Subcutaneous abdominal adipose tissue (tissue), 5 donors: ENCODE results near the gene ANKH.

Source experiments
- H3K27ac ChIP-seq: one replicate; pipeline ENCODE4 v1.7.0; 2013; ENCODE audit warnings: low read depth, mild to moderate bottlenecking, inconsistent platforms, low read length, moderate library complexity
- H3K27me3 ChIP-seq, 5 donors: one replicate each; pipeline ENCODE4 v1.7.0; 2013; ENCODE audit warnings: low read length in 5 of 5, inconsistent platforms in 1 of 5; ENCODE audit not compliant: control insufficient read depth in 5 of 5, insufficient read depth in 4 of 5
- H3K36me3 ChIP-seq, 5 donors: one replicate each; pipeline ENCODE4 v1.7.0; 2013; ENCODE audit warnings: low read length in 5 of 5; ENCODE audit not compliant: control insufficient read depth in 5 of 5, insufficient read depth in 5 of 5
- H3K4me1 ChIP-seq, 5 donors: one replicate each; pipeline ENCODE4 v1.7.0; 2013; ENCODE audit warnings: low read length in 5 of 5, mild to moderate bottlenecking in 3 of 5, moderate library complexity in 1 of 5; ENCODE audit not compliant: control insufficient read depth in 5 of 5, insufficient read depth in 5 of 5
- H3K4me3 ChIP-seq, 5 donors: one replicate each; pipeline ENCODE4 v1.7.0; 2013; ENCODE audit warnings: low read length in 5 of 5, low read depth in 1 of 5
- H3K9ac ChIP-seq, 5 donors: one replicate each; pipeline ENCODE4 v1.7.0; 2013; ENCODE audit warnings: low read length in 5 of 5, mild to moderate bottlenecking in 4 of 5, moderate library complexity in 3 of 5
- H3K9me3 ChIP-seq, 5 donors: one replicate each; pipeline ENCODE4 v1.7.0; 2013; ENCODE audit warnings: low read length in 5 of 5; ENCODE audit not compliant: control insufficient read depth in 5 of 5
- donor health status: healthy.
- donor health status: healthy.
- donor health status: healthy.
- donor health status: healthy.
- donor health status: healthy.

The ANKH gene

DNA sequence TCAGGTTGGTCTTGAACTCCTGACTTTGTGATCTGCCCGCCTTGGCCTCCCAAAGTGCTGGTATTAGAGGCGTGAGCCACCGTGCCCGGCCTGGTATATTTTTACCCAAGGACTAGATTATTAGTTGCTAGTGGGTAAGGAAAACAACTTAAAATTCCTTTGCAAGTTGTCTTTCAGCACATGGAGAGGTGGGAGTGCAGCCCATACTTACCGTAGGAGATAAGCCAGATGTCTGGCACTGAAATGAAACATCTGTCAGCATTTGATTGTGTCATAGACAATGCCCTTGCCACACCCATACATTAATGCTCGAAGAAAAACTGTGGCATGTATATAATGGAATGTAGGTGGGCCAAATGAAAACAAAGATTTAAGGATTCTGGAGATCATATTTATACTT lies 36.6 kb upstream of the ANKH start:
- Histone ChIP-seq H3K9ac (no peak overlapping the region), H3K27me3 (no peaks in the 10 kb centered on the region), H3K36me3 (no peaks in the 10 kb centered on the region), H3K9me3 (no peaks in the 10 kb centered on the region), H3K4me1 (peaks cover 0 to 3% (median 0%) of the 10 kb centered on the region in 5 donors), H3K4me3 (no peak overlapping the region), H3K27ac (no peak overlapping the region)

DNA sequence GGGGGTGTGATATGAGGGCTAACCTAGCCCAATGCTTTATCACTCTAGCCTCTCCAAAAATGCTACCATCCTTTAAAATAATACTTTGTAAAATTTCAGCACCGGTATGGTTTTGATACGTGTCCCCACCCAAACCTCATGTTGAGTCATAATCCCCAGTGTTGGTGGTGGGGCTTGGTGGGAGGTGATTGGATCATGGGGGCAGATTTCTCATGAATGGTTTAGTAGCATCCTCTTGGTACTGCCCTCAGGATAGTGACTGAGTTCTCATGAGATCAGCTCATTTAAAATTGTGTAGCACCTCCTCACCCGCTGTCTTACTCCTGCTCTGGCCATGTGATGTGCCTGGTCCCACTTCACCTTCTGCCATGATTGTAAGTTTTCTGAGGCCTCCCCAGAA lies 35.0 kb upstream of the ANKH start:
- Histone ChIP-seq H3K9me3 (no peaks in the 10 kb centered on the region), H3K27me3 (no peaks in the 10 kb centered on the region), H3K27ac (no peak overlapping the region), H3K4me3 (no peak overlapping the region), H3K9ac (no peak overlapping the region), H3K36me3 (no peaks in the 10 kb centered on the region), H3K4me1 (peaks cover 0 to 12% (median under 1%) of the 10 kb centered on the region in 5 donors)

DNA sequence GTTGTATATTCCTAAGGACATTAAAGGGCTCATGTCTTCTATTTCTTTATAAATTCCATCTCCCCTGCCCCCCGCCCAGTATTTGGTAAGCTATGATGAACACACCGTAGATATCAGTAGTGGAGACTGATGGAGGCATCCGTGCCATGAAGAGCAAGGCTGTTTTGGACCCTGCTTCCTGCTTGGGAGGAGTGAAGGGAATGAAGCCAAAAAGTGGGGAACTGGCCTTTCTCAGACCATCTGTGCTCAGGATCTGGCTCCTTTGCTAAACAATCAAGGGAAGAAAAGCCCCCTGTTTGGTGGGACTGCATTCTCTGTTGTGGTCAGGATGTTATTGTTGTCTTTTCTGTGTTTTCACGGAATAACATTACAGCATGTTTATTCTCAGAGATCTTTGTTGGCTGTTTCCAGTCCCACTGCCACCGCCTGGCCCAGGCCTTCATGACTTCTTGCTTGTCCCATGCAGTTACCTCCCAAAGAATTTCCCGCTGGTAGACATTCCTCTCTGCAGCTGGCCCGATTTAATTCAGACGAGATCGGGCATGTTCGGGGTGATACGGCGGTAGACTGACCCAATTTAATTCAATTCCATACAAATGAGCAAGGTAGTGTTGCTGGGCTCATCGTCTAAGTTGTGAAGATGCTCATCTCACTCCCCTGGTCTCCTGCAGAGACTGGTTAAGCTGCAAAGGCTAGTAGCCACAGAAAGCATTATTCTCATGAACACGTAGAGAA lies 31.4 kb upstream of the ANKH start:
- Histone ChIP-seq H3K9me3 (no peaks in the 10 kb centered on the region), H3K4me3 (no peak overlapping the region), H3K4me1 (peaks cover 0 to 25% (median 6%) of the 10 kb centered on the region in 5 donors), H3K27ac (no peak overlapping the region), H3K27me3 (no peaks in the 10 kb centered on the region), H3K9ac (no peak overlapping the region), H3K36me3 (no peaks in the 10 kb centered on the region)

DNA sequence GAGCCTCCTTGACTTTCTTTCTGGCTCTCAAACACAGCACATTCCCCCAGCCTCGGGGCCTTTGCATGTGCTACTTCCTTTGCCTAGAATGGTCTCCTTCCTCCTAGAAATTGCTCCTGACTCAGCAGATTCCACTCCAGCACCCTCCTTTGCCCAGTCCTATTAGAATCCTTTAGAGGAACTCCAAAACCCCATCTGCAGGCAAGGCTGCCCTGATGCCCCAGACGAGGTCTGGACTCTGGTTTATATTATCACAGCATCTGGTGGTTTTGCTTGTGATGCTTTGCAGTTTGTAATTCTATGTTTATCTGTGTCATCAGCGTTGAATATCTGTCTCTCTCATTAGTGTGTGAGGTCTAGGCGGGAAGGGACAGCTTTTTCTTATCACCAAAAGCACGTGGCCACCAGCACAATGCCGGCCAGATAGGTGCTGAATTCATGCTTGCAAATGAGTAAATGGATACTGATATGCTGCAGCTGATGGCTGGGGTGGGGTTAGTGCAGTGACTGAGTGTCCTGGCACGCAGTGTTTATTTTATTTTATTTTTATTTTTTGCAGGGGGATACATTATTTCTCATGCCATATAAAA lies 30.0 kb upstream of the ANKH start:
- H3K27ac ChIP-seq, result peak overlapping the region; percentile 52
- peaks cover 0 to 25% (median 6%) of the 10 kb centered on the region in 5 donors for H3K4me1 ChIP-seq

DNA sequence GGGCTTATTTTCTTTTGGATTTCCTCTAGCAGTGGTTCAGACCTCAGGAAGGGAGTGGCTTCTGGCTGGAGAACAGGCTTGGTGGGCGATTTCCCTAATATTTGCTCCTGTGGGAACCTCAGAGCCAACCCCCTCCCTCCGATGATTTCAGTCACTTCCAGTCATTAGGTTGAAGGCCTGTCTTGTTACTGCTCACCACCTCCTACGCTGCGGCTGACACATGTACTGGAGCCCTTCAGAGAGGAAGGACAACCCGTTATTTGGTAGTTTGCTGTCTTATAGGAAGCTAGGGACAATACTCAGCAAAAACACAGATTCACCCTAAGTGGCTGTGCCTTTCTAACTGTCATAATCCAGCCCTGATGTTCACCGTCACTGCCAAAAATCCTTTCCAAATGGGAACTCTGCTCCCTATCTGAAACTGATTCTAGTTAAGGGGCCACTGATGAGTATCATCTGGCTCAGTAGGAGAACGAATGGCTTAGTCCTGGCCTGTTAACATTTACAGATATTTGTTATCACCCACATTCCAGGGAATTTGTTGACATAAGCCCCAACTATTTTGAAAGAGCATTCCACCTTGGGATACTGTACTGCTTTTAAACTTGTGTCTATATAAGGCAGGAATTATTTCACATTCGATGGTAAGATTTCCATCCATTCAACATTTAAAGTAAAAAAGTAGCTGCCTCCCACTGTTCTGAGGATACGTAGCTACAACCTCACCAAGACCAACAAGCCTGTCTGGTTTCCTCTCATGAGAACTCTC lies 29.3 kb upstream of the ANKH start:
- Histone ChIP-seq H3K4me3 (no peak overlapping the region), H3K27ac (peak overlapping the region; percentile 52)

More for the DNA sequence above, 30.0 kb upstream of the ANKH start:
- no peak overlapping the region for H3K4me3 ChIP-seq
- H3K9ac ChIP-seq, result peak overlapping the region in 1 of 5 donors; percentile 32
- no peaks in the 10 kb centered on the region for H3K36me3 ChIP-seq
- no peaks in the 10 kb centered on the region for H3K27me3 ChIP-seq
- H3K9me3 ChIP-seq, result no peaks in the 10 kb centered on the region

DNA sequence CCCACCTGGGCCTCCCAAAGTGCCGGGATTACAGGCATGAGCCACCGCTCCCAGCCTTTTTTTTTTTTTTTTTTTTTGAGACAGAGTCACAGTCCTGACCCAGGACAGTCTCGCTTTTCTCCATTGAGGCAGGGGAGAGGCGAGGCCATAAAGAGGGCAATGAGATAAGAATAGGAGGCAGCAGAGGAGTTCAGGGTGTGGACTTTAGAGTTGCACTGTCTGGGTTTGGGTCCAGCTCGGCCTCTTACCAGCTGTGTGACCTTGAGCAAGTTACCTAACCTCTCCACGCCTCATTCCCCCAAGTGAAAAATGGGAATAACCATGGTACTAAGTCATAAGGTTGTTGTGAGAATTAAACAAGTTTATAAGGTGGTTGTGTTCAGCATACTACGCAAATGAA lies 24.6 kb upstream of the ANKH start:
- no peaks in the 10 kb centered on the region for H3K9me3 ChIP-seq
- no peak overlapping the region for H3K9ac ChIP-seq
- peaks cover 0 to 8% (median 3%) of the 10 kb centered on the region in 5 donors for H3K4me1 ChIP-seq

More for the DNA sequence above, 29.3 kb upstream of the ANKH start:
- Histone ChIP-seq H3K4me1 (peaks cover 0 to 25% (median 6%) of the 10 kb centered on the region in 5 donors), H3K36me3 (no peaks in the 10 kb centered on the region), H3K27me3 (no peaks in the 10 kb centered on the region), H3K9me3 (no peaks in the 10 kb centered on the region), H3K9ac (peak overlapping the region in 2 of 5 donors; percentile 3 to 32)

DNA sequence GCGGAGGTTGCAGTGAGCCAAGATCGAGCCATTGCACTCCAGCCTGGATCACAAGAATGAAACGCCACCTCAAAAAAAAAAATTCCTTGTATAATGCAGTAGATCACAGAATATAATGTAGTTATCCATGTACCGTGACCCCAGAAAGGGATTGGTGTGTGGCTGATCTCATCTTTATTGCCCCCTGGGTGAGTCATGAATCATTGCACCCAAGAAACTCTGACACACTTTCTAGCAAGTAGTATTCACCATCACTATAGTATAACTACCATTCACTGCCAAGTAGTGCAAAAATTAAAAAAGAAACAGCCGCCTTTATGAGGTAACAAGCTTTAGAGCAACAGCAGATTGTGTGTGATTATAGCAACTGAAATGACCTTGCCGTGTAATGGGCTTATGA lies 23.7 kb upstream of the ANKH start:
- peaks cover 0 to 4% (median 0%) of the 10 kb centered on the region in 5 donors for H3K4me1 ChIP-seq
- H3K9ac ChIP-seq, result no peak overlapping the region
- H3K36me3 ChIP-seq, result no peaks in the 10 kb centered on the region
- no peak overlapping the region for H3K27ac ChIP-seq
- no peak overlapping the region for H3K4me3 ChIP-seq
- no peaks in the 10 kb centered on the region for H3K9me3 ChIP-seq
- H3K27me3 ChIP-seq, result no peaks in the 10 kb centered on the region

More for the DNA sequence above, 24.6 kb upstream of the ANKH start:
- H3K4me3 ChIP-seq, result no peak overlapping the region
- no peak overlapping the region for H3K27ac ChIP-seq
- H3K36me3 ChIP-seq, result no peaks in the 10 kb centered on the region
- H3K27me3 ChIP-seq, result no peaks in the 10 kb centered on the region

DNA sequence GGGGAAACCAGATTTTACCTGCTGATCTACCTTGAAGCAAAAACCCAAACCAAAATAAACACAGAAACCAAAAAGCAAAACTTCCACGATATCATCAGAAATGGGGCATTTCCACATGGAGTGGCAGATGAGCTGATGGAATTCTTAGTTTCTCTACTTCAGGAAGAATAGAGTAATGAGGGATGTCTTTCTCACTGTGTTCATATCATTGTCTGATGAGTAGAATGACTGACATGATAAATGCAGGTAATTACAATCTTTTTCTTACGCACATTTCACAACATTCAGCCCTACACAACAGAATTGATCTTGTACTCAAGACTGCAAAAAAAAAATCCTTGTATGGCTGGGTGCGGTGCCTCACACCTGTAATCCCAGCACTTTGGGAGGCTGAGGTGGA lies 23.2 kb upstream of the ANKH start:
- H3K36me3 ChIP-seq, result no peaks in the 10 kb centered on the region
- H3K27ac ChIP-seq, result no peak overlapping the region
- H3K9ac ChIP-seq, result no peak overlapping the region

DNA sequence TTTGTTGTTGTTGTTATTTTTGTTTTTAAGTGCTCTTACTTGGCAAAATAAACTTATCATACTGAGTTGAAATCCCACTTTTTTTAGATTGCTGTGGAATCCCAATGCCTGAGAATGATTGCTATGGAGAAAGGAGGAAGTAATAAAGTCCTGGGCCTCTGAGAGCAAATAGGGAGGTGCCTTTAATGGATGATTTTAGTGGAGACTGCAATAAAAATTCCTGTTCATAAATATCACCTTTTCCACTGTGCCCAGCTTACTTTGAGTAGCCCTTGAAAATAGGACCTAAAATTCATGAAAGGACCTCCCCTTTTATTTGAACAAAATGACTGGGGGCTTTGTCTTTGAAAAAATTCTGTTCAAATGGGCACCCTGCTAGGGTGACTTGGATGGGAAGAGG lies 21.8 kb upstream of the ANKH start:
- peaks cover 0 to 4% (median 0%) of the 10 kb centered on the region in 5 donors for H3K4me1 ChIP-seq
- no peaks in the 10 kb centered on the region for H3K27me3 ChIP-seq
- no peaks in the 10 kb centered on the region for H3K36me3 ChIP-seq
- no peak overlapping the region for H3K27ac ChIP-seq
- H3K9ac ChIP-seq, result no peak overlapping the region
- no peak overlapping the region for H3K4me3 ChIP-seq
- H3K9me3 ChIP-seq, result no peaks in the 10 kb centered on the region

More for the DNA sequence above, 23.2 kb upstream of the ANKH start:
- Histone ChIP-seq H3K9me3 (no peaks in the 10 kb centered on the region), H3K4me3 (no peak overlapping the region), H3K27me3 (no peaks in the 10 kb centered on the region), H3K4me1 (peaks cover 0 to 4% (median 0%) of the 10 kb centered on the region in 5 donors)

DNA sequence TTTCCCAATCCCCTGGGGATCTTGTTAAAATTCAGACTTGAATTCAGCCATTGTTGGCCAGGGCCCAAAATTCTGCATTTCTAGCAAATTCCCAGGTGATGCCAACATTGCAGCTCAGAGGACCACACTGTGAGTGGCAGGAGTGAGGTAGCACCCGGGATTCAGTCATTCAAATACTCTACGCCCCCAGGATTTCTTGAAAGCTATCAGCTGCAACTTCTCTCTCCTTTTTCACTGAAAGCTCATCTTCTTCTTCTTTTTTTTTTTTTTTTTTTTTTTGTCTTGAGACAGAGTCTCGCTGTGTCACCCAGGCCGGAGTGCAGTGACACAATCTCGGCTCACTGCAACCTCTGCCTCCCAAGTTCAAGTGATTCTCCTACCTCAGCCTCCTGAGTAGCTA lies 19.3 kb upstream of the ANKH start:
- H3K27me3 ChIP-seq, result no peaks in the 10 kb centered on the region
- H3K36me3 ChIP-seq, result no peaks in the 10 kb centered on the region
- H3K27ac ChIP-seq, result no peak overlapping the region
- H3K9ac ChIP-seq, result no peak overlapping the region
- H3K4me3 ChIP-seq, result no peak overlapping the region
- H3K9me3 ChIP-seq, result no peaks in the 10 kb centered on the region
- H3K4me1 ChIP-seq, result peaks cover 0 to 4% (median 0%) of the 10 kb centered on the region in 5 donors
